NT2/D1 (cell line): ENCODE results near the gene CHTOP.
"Not testable (repeated sequence)": the region's sequence is repeated elsewhere in the genome, so short reads cannot be mapped to it uniquely, and the experiment has no call there.

Experiments used
- DNase-seq: peaks from one replicate; pipeline ENCODE4 v3.0.0-alpha.2; 2011; ENCODE audit warnings: low read depth, low spot score
- H3K27me3 ChIP-seq: 2 replicates; pipeline ENCODE4 v1.6.0; 2011; ENCODE audit warnings: mild to moderate bottlenecking; ENCODE audit not compliant: insufficient read length, insufficient read depth
- H3K36me3 ChIP-seq: 2 replicates; pipeline ENCODE4 v1.6.1; 2011; ENCODE audit warnings: mild to moderate bottlenecking, low read length, mixed read lengths; ENCODE audit not compliant: insufficient read depth, insufficient read length
- H3K4me1 ChIP-seq: 2 replicates; pipeline ENCODE4 v1.5.1; 2011; ENCODE audit not compliant: insufficient read depth, insufficient read length
- H3K4me3 ChIP-seq: 2 replicates; pipeline ENCODE4 v1.5.1; 2011; ENCODE audit warnings: low read depth; ENCODE audit not compliant: insufficient read length
- H3K9ac ChIP-seq: 2 replicates; pipeline ENCODE4 v1.6.0; 2011; ENCODE audit warnings: low read depth; ENCODE audit not compliant: insufficient read length
- H3K9me3 ChIP-seq: 2 replicates; pipeline ENCODE4 v1.5.1; 2011; ENCODE audit warnings: mild to moderate bottlenecking, low read length; ENCODE audit not compliant: insufficient read depth
- SUZ12 ChIP-seq: IDR thresholded peaks from 2 replicates; pipeline ENCODE4 v1.6.1; 2011; ENCODE audit not compliant: insufficient read length, insufficient read depth; ENCODE audit errors: extremely low read depth
- YY1 ChIP-seq: IDR thresholded peaks from 2 replicates; pipeline ENCODE4 v1.6.1; 2011; ENCODE audit not compliant: insufficient read length, insufficient read depth
- ZNF274 ChIP-seq: IDR thresholded peaks from 2 replicates; pipeline ENCODE4 v1.6.1; 2011; ENCODE audit warnings: mild to moderate bottlenecking, low read depth, low read length

Gene CHTOP

GRCh38 chr1:153663211-153663610 is 29.3 kb downstream of the CHTOP start:
- Histone ChIP-seq H3K27me3 (no peaks in the 10 kb centered on the region), H3K4me3 (no peak overlapping the region), H3K9me3 (no peaks in the 10 kb centered on the region), H3K4me1 (no peaks in the 10 kb centered on the region), H3K9ac (no peak overlapping the region), H3K36me3 (peaks cover 83% of the 10 kb centered on the region)
- DNase-seq, result no peak
- TF ChIP-seq YY1 (no peak), SUZ12 (no peak), ZNF274 (no peak)

- Histone ChIP-seq H3K4me3 (no peak overlapping the region), H3K36me3 (peaks cover 78% of the 10 kb centered on the region), H3K9ac (no peak overlapping the region), H3K4me1 (peaks cover 4% of the 10 kb centered on the region), H3K9me3 (no peaks in the 10 kb centered on the region), H3K27me3 (no peaks in the 10 kb centered on the region)
- DNase-seq, result no peak
- no peak for TF ChIP-seq SUZ12
- no peak for TF ChIP-seq ZNF274
- TF ChIP-seq YY1, result no peak
Measured at GRCh38 chr1:153667439-153667838, 33.6 kb downstream of the CHTOP start.

GRCh38 chr1:153668672-153669071 is 34.8 kb downstream of the CHTOP start:
- H3K36me3 ChIP-seq, result peaks cover 66% of the 10 kb centered on the region
- DNase-seq, H3K4me1 ChIP-seq, H3K9ac ChIP-seq, H3K9me3 ChIP-seq, H3K4me3 ChIP-seq, H3K27me3 ChIP-seq: not testable (repeated sequence)

- no peak for DNase-seq
- no peak for TF ChIP-seq ZNF274
- no peak for TF ChIP-seq YY1
- no peak for TF ChIP-seq SUZ12
- Histone ChIP-seq H3K4me3 (peak overlapping the region; percentile 62), H3K4me1 (peaks cover 4% of the 10 kb centered on the region), H3K36me3 (peaks cover 57% of the 10 kb centered on the region), H3K9me3 (no peaks in the 10 kb centered on the region), H3K9ac (peak overlapping the region; percentile 85), H3K27me3 (no peaks in the 10 kb centered on the region)
Measured at GRCh38 chr1:153669606-153670005, 35.7 kb downstream of the CHTOP start.

- Histone ChIP-seq H3K4me3 (peak overlapping the region; percentile 62), H3K36me3 (peaks cover 49% of the 10 kb centered on the region), H3K27me3 (no peaks in the 10 kb centered on the region), H3K9me3 (no peaks in the 10 kb centered on the region), H3K4me1 (peaks cover 4% of the 10 kb centered on the region), H3K9ac (peak overlapping the region; percentile 85)
- no peak for DNase-seq
- TF ChIP-seq YY1, result no peak
- TF ChIP-seq ZNF274, result no peak
- no peak for TF ChIP-seq SUZ12
Measured at GRCh38 chr1:153670257-153670858, 36.5 kb downstream of the CHTOP start.

- peaks cover 42% of the 10 kb centered on the region for H3K36me3 ChIP-seq
- H3K9me3 ChIP-seq, result no peaks in the 10 kb centered on the region
- no peaks in the 10 kb centered on the region for H3K27me3 ChIP-seq
- peak within 1 kb of the TSS; percentile 62 for H3K4me3 ChIP-seq
- peak; percentile 30 for TF ChIP-seq YY1
- no peak for TF ChIP-seq ZNF274
- no peak for TF ChIP-seq SUZ12
- H3K9ac ChIP-seq, result peak within 1 kb of the TSS; percentile 85
- peaks cover 4% of the 10 kb centered on the region for H3K4me1 ChIP-seq
- DNase-seq, result peak; percentile 100
Measured at GRCh38 chr1:153670859-153671627, 37.2 kb downstream of the CHTOP start, which contains the start of gene ILF2. TSS of gene ILF2 (minus strand) at chr1:153670993. CDS start at chr1:153670922, 71 bp downstream.

- Histone ChIP-seq H3K36me3 (peaks cover 35% of the 10 kb centered on the region), H3K9ac (peak overlapping the region; percentile 58), H3K4me3 (peak overlapping the region; percentile 45)
- not testable (repeated sequence) for H3K9me3 ChIP-seq, DNase-seq, H3K4me1 ChIP-seq, H3K27me3 ChIP-seq
Measured at GRCh38 chr1:153671628-153672353, 37.9 kb downstream of the CHTOP start.
